Measurements from ENCODE around the gene TRIM15. TPM values are rescaled to one million over a fixed set of nuclear protein-coding genes. Genes with fewer than 3 reads are reported as not detected.

TRIM15 gene
- not detected in 2 replicates for total RNA-seq

GRCh38 chr6:30163090-30163917, at the start of gene TRIM15:
TSS of gene TRIM15 (plus strand) at chr6:30163546. CDS start at chr6:30163685, 139 bp downstream.

GRCh38 chr6:30135757-30136156, 27.6 kb upstream of the TRIM15 start, which contains the start of gene TRIM40:
TSS of gene TRIM40 (plus strand) at chr6:30136140. CDS start at chr6:30137037, 897 bp downstream.

DNA sequence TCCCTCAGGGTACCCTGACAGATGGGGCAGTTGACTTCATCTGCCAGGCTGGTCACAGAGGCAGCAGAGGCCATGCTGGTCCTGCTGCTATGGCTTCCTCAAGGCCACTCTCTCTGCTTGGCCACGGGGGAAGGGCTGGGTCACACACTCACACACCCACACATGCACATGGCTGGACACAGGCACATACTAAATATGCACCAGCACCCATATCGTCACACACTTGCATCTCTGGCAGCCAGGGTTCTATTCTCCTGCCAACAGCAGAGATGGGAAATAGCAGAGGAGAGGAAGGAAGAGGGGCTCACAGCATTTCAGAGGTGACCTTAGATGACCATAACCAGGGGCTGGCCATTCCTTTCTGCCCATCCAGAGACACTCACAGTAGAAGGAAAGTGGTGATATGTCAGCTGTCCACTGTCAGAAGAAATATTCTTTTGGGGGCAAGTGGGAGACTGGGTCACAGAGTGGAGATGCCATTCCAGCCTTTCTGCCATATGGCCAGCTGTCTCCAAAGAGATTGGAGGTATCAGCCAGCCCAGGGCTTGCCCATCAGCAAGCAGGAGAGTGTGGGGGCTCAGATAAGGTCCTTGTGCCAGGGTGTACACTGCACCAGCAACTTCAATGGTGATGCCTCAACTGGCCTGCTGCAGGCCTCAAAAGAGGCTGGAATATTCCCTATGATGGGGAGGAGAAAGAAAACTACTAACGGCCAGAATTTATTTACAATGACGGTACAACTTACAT, 2.4 kb upstream of the TRIM15 start, which contains the start of gene TRIM10:
Gene TRIM10, minus strand, starts transcription at position 427 of the 747 bp plus-strand sequence. Its CDS starts 353 bp downstream, at position 74.

DNA sequence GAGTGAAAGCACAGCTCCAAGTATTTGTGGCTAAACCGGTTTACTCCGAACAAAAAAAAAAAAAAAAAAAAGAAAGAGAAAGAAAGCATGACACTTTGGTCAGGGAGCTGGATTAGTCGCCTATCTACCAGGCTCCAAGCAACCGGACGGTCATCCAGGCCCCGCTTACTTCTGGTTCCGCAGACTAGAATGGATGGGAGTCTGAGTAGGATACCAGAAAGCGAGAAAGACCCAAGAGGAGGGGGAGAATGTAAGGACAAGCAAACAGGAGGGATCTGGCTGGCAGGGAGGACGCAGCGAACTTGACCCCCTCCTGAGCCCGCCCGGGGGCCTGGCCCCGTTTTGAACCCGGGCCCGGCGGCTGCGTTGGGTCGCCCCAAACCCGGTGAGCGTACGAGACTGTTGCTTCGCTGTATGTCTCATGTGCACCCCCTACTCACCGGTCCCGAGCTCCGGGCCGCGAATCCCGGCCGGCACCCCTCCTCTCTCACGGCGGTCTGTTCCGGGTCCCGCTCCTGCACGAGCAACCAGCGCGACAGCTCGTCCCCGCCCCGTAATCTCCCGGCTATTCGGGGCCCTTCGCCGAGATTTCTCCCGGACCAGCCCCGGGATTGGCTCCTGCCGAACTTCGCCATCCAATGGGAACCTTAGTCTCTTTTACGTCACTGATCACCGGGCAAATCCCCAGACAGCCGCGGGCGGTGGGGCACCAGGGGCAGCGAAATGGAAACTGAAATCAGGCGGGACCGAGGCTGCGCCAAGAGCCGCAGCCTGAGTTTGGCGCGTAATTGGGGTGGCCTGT, 49.7 kb downstream of the TRIM15 start, which contains the start of gene TRIM26:
Gene TRIM26, minus strand, starts transcription at position 542 of the 802 bp plus-strand sequence. CDS start 14,303 bp downstream, outside the sequence.

Other genes with a start within 250 kb of the TRIM15 start
- gene HLA-A, start 221.0 kb upstream of the TRIM15 start, total RNA-seq = 288 and 366 TPM in 2 replicates
- gene POLR1H, start 102.3 kb upstream of the TRIM15 start, total RNA-seq = 34.2 and 49.5 TPM in 2 replicates
- gene PPP1R11, start 96.3 kb upstream of the TRIM15 start, total RNA-seq = 9.5 and 12.3 TPM in 2 replicates
- gene RNF39, start 87.8 kb upstream of the TRIM15 start, total RNA-seq = under 0.01 and 0.09 TPM in 2 replicates
- not detected in 2 replicates for gene TRIM31, start 50.5 kb upstream of the TRIM15 start, total RNA-seq
- not detected in 2 replicates for gene TRIM40, start 27.4 kb upstream of the TRIM15 start, total RNA-seq
- under 0.01 TPM in 1 of 2 replicates, not detected in the other for gene TRIM10, start 2.3 kb upstream of the TRIM15 start, total RNA-seq
- 16.7 and 26.4 TPM in 2 replicates for gene TRIM26, start 49.9 kb downstream of the TRIM15 start, total RNA-seq
- 6.1 and 6.6 TPM in 2 replicates for gene TRIM39, start 163.4 kb downstream of the TRIM15 start, total RNA-seq
- 24.4 and 34.2 TPM in 2 replicates for gene RPP21, start 181.6 kb downstream of the TRIM15 start, total RNA-seq

Data from bronchial smooth muscle cell (primary cell).